ENCODE measurements around the gene CX3CL1.

CX3CL1 gene

DNA sequence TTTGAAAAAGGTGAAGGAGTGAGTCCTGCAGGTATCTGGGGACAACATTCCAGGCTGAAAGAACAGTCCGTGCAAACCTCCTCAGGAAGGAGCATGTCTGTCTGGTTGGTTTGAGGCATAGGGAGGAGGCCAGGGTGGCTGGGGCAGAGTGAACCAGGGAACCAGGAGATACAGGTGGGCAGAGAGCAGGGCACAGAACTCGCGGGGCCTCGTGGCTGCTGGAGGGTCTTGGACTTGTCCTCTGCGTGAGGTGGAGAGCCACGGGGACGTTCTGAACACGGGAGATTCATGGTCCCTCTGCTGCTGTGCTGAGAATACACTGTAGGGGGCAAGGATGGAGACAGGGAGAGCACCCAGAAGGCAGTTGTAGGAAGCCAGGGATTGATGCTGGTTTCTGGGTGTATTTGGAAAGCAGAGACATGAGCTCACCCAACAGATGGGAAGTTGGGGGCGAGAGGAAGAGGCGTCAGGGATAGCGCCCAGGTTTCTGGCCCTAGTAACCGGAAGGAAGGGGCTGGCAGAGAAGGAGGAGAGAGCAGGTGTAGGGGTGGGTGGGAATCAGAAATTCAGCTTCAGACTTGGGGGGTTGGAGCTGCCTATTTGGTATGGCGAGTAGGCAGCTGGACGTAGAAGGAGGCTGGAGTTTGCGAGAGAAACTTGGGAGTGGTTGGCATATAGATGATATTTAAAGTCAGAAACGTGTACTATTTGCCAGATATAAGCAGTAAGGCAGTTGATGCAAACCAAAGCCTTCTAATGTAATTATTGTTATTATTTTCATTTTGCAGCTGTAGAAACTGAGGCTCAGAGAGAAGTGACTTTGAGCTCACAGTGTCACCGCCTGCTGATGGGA lies 31.9 kb downstream of the CX3CL1 start, which contains the start of gene CCL17:
TSS of gene CCL17 (plus strand) at position 803 of the 853 bp plus-strand sequence. CDS start 9,166 bp downstream, outside the sequence.
- peaks cover 9% of the 10 kb centered on the region for H3K27me3 Mint-ChIP-seq (ENCODE audit: low read depth)
- peaks cover 5% of the 10 kb centered on the region for H3K4me1 Mint-ChIP-seq
- H3K9me3 Mint-ChIP-seq, result no peaks in the 10 kb centered on the region
- H3K36me3 Mint-ChIP-seq (ENCODE audit: low read depth), result no peaks in the 10 kb centered on the region
- TF ChIP-seq, protein P1, sequence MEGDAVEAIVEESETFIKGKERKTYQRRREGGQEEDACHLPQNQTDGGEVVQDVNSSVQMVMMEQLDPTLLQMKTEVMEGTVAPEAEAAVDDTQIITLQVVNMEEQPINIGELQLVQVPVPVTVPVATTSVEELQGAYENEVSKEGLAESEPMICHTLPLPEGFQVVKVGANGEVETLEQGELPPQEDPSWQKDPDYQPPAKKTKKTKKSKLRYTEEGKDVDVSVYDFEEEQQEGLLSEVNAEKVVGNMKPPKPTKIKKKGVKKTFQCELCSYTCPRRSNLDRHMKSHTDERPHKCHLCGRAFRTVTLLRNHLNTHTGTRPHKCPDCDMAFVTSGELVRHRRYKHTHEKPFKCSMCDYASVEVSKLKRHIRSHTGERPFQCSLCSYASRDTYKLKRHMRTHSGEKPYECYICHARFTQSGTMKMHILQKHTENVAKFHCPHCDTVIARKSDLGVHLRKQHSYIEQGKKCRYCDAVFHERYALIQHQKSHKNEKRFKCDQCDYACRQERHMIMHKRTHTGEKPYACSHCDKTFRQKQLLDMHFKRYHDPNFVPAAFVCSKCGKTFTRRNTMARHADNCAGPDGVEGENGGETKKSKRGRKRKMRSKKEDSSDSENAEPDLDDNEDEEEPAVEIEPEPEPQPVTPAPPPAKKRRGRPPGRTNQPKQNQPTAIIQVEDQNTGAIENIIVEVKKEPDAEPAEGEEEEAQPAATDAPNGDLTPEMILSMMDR (IDR thresholded peaks at IDR 0.05; ENCODE audit: unreplicated experiment in 3 of 3), result no peak
- no peak within 1 kb of the TSS for H3K27ac Mint-ChIP-seq
- H3K4me3 Mint-ChIP-seq, result no peak within 1 kb of the TSS

DNA sequence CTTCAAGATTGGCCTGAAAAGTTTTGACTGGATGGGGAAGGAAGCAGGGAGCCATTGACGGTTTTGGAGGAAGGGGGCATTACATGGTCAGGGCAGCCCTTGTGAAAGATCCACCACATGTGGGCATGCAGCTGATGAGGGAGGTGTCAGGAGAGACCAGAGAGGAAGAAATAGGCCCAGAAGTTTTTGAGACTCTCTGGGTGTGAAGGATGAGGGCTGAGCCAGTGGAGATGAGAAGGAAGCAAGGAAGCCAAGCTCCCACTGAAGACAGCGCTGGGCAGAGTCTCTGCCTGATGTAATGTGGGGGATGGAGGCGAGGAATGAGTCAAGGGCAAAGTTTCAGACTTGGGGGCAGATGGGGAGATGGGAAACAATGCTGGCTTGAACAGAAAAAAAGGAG lies 32.8 kb downstream of the CX3CL1 start:
- H3K27me3 Mint-ChIP-seq (ENCODE audit: low read depth), result peaks cover 8% of the 10 kb centered on the region
- TF ChIP-seq, protein P1 (IDR thresholded peaks at IDR 0.05; ENCODE audit: unreplicated experiment in 3 of 3), result no peak
- peaks cover 9% of the 10 kb centered on the region for H3K4me1 Mint-ChIP-seq
- no peaks in the 10 kb centered on the region for H3K36me3 Mint-ChIP-seq (ENCODE audit: low read depth)
- H3K9me3 Mint-ChIP-seq, result no peaks in the 10 kb centered on the region
- no peak overlapping the region for H3K27ac Mint-ChIP-seq
- H3K4me3 Mint-ChIP-seq, result no peak overlapping the region

DNA sequence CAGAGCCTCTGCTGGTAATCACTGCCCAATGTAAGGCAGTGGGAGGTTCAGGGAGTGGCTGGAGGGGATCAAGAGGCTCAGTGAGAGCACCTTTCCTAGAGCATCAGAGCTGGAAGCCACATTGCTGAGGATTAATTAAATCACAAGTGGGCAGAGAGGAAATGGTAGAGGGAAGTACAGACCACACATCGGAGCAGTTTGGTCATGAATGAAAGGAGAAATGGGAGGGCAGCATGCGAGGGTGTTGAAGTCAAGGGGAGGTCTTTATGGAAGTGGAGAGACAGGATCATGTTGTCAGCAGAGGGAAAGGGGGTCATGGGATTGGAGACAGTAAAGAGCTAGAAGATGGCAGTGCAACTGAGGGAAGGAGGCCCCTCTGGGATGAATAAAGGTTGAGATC lies 34.6 kb downstream of the CX3CL1 start:
- peaks cover 23% of the 10 kb centered on the region for H3K4me1 Mint-ChIP-seq
- TF ChIP-seq, protein P1 (IDR thresholded peaks at IDR 0.05; ENCODE audit: unreplicated experiment in 3 of 3), result no peak
- H3K4me3 Mint-ChIP-seq, result no peak overlapping the region
- H3K36me3 Mint-ChIP-seq (ENCODE audit: low read depth), result no peaks in the 10 kb centered on the region
- H3K27ac Mint-ChIP-seq, result no peak overlapping the region
- H3K27me3 Mint-ChIP-seq (ENCODE audit: low read depth), result peaks cover 8% of the 10 kb centered on the region
- no peaks in the 10 kb centered on the region for H3K9me3 Mint-ChIP-seq

DNA sequence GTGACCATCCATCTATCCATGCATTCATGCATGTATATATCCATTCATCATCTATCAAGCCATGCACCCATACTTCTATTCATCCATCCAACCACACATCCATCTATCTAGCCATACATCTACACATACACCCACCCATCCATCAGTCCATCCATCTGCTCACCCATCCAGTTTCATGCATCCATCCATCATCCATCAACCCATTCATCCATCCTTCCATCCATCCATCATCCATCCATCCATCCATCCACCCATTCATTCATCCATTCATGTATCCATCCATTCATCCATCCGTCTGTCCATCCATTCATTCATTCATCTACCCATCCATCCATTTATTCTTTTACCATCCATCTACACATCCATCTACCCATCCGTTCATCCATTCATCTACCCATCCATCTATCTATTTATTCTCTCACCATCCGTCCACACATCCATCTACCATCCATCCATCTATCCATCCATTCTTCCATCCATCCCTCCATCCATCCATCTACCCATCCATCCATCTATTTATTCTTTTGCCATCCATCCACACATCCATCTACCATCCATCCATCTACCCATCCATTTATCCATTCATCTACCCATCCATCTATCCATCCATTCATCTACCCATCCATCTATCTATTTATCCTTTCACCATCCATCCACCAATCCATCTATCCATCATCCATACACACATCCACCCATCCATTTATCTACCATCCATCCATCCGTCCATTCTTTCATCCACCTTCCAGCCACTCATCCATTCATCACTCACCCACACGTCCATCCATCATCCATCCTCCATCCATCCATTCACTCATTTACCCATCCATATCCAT lies 35.4 kb downstream of the CX3CL1 start:
- H3K4me3 Mint-ChIP-seq, result no peak overlapping the region

DNA sequence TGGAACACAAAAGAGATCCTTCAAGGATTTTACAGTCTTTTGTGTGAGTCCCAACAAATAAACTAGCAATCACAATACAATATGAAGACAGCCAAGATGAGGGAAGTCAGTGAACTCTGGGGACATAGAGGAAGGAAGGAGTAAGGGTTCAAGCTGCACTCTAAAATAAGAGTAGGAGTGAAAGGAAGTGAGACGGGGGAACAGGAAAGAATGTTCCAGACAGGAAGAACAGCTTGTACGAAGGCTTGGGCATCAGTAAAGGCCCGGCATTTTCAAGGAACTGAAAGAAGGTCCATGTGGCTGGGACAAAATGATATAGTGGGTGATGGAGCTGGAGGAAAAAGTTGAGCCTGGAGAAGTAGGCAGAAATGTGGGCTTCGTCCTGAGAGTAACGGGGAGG lies 36.8 kb downstream of the CX3CL1 start:
- Mint-ChIP-seq H3K9me3 (no peaks in the 10 kb centered on the region), H3K27ac (peak overlapping the region in 2 of 3 experiments; percentile 8 to 45), H3K4me1 (peaks cover 26% of the 10 kb centered on the region), H3K36me3 (ENCODE audit: low read depth) (no peaks in the 10 kb centered on the region), H3K4me3 (no peak overlapping the region), H3K27me3 (ENCODE audit: low read depth) (peaks cover 4% of the 10 kb centered on the region)
- TF ChIP-seq, protein P1 (IDR thresholded peaks at IDR 0.05; ENCODE audit: unreplicated experiment in 3 of 3), result no peak

More for the DNA sequence above, 35.4 kb downstream of the CX3CL1 start:
- Mint-ChIP-seq H3K9me3 (no peaks in the 10 kb centered on the region), H3K4me1 (peaks cover 23% of the 10 kb centered on the region), H3K27ac (no peak overlapping the region), H3K27me3 (ENCODE audit: low read depth) (peaks cover 8% of the 10 kb centered on the region), H3K36me3 (ENCODE audit: low read depth) (no peaks in the 10 kb centered on the region)
- TF ChIP-seq, protein P1 (IDR thresholded peaks at IDR 0.05; ENCODE audit: unreplicated experiment in 3 of 3), result no peak
